HG03378 (cell line): ENCODE results near the gene SYVN1.
"Not testable (repeated sequence)": the region's sequence is repeated elsewhere in the genome, so short reads cannot be mapped to it uniquely, and the experiment has no call there.

Source experiments
- ATAC-seq: cut with Tn5 transposase; IDR thresholded peaks from one replicate; pipeline ENCODE4 v1.9.1; 2021; ENCODE audit warnings: mild to moderate bottlenecking, moderate library complexity; ENCODE audit not compliant: unreplicated experiment

Gene SYVN1

DNA sequence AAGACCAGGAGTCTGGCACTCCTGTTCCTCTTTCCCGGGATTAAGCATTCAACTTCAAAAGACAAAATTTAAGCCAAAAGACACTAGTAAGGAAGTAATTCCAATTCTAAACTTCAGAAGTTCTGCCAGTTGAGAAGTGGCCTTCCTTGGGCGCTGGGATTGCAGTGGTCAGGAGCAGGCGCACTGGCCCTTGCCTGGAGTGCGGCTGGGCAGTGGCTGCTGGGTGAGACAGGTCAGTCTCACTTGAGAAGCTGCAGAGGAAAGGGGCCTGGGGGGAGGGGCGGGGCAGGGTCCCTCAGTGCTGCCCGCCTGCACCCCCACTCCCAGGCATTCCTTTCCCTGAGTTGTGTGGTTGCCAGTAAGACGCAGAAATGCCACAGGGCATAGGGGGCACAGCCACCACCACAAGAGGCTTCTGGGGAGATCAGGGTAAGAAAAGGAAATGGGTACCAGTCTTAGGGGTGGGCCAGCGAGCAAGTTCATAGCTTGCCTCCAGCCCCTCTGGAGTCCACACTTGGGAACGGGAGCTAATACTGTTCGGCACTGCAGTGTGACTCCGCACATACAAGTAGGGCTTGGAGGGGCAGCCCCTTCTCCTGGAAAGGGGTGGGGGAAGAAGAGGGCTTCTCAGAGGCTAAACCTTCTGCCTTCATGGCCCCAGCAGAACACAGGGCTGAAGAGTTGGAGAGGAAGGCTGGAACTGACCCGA lies 6.7 kb downstream of the SYVN1 start:
- ATAC-seq = no peak

DNA sequence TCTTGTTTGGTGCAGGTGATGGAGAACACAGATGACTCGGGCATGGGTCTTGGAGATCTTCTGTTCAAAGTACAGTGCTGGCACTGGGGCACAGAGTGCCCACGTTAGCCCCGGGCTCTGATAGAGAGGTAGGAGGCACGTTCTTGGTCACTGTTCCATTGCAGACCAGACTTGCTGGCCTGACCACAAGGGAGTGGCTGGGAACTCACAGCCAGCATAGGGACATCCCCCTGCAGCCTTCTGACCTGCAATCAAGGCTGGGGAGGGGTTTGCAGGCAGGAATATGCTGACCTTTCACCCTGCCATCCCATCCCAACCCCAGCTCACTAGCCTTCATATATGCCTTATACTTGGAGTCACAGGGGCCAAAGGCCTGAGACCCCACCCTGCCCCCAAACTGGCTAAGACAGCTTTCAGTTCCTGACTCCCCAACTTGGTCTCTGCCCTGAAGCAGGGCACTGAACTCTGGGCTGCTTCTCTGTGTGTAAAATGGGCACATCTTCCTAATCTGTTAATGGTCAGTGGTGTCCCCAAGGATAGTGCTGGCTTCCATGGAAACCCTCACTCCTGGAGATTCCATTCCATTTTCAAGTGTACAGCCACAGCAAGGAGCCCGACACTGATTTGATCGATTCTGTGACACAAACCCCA lies 7.6 kb downstream of the SYVN1 start:
- ATAC-seq = no peak

DNA sequence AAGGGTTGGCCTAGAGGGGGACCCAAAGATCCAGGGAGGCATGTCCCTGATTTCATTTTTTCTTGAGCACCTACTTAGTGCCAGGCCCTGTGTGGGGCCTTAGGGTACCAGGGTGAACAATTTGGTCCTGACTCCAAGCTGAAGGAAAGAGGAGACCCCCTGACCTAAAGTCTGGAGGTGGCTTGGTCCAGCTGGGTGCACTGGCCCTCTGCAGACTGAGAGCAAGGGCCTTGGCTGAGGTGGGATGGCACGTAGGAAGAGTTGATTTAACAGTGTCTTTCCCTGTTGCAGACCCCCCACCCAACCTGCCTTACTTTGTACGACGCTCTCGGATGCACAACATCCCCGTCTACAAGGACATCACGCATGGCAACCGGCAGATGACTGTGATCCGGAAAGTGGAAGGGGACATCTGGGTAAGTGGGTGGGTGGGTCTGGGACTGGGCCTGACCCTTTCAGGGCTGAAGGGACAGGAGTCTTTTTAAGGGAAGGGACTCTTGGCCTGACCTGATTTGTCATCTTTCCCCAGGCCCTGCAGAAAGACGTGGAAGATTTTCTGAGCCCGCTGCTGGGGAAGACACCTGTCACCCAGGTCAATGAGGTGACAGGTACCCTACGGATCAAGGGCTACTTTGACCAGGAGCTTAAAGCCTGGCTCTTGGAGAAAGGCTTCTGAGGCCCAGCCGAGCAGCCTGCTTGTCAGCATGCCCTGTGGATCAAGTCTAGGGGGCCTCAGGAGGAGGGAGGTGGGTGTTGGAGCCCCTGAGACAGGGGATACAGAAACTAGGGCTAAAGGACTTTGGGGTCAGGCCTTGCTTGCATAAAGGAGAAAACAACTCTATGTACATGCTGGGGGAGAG lies 8.9 kb downstream of the SYVN1 start:
- ATAC-seq = no peak

- no peak for ATAC-seq
Measured at GRCh38 chr11:65124480-65125196, 9.7 kb downstream of the SYVN1 start.

- peak; percentile 58 for ATAC-seq
Measured at GRCh38 chr11:65121865-65122696, 12.2 kb downstream of the SYVN1 start, which contains the start of the genes FAU and MRPL49. Gene FAU (minus strand): TSS chr11:65122134. CDS start chr11:65121813, 321 bp downstream. Gene MRPL49 (plus strand): TSS chr11:65122321. CDS start chr11:65122347, 26 bp downstream.

DNA sequence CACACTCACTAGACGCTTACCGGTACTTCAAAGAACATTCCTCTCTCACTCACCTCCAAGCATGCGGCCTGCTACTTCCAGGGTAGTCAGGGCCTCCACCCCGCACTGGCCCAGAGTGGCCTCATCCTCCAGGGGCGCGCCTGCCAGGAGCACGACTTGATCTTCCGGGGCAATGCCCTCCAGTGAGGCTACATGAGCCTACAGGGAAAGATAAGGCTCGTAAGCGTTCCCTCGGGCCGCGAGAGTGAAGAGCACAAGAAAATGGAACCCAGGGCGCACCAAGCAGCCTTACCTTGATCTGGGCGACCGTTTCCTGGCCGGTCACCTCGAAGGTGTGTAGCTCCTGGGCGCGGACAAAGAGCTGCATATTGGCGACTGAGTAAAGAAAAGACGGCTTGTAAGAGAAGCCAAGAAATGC lies 12.9 kb downstream of the SYVN1 start:
- ATAC-seq = no peak

GRCh38 chr11:65120831-65121230 lies 13.5 kb downstream of the SYVN1 start:
- no peak for ATAC-seq

- ATAC-seq = no peak
Measured at GRCh38 chr11:65119670-65119995, 14.7 kb downstream of the SYVN1 start.

- not testable (repeated sequence) for ATAC-seq
Measured at GRCh38 chr11:65118891-65119669, 15.2 kb downstream of the SYVN1 start.

GRCh38 chr11:65118097-65118837 lies 16.1 kb downstream of the SYVN1 start:
- no peak for ATAC-seq

- peak; percentile 53 for ATAC-seq
Measured at GRCh38 chr11:65117206-65118096, 16.9 kb downstream of the SYVN1 start, which contains the start of gene ZNHIT2. Gene ZNHIT2 (minus strand): TSS chr11:65117701. CDS start chr11:65117653, 48 bp downstream.

- ATAC-seq = no peak
Measured at GRCh38 chr11:65116370-65117205, 17.7 kb downstream of the SYVN1 start.

DNA sequence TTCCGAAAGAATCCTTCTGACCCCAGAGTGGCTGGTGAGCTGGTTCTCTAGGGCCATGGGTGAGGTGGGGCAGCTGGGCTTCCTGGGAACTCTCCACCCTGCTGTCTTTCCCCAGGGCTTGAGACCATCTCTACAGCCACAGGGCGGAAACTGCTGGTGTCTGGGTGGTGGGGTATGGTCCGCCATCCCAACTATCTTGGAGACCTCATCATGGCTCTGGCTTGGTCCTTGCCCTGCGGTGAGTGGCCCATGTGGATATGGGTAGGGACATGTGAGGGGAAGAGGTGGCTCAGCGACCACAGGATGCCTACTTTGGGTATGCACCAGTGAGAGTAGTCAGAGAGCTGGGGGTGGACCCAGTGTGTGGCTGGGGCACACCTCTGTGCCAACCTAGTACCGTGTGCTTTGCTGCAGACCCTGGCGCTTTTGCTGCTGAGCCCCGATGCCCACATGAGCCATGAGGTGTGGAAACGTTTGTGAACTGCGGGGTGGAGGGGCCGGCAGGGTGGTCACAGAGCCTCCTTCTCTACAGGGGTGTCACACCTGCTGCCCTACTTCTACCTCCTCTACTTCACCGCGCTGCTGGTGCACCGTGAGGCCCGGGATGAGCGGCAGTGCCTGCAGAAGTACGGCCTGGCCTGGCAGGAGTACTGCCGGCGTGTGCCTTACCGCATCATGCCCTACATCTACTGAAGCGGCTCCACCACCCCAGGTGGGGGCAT lies 18.8 kb downstream of the SYVN1 start:
- ATAC-seq = no peak

DNA sequence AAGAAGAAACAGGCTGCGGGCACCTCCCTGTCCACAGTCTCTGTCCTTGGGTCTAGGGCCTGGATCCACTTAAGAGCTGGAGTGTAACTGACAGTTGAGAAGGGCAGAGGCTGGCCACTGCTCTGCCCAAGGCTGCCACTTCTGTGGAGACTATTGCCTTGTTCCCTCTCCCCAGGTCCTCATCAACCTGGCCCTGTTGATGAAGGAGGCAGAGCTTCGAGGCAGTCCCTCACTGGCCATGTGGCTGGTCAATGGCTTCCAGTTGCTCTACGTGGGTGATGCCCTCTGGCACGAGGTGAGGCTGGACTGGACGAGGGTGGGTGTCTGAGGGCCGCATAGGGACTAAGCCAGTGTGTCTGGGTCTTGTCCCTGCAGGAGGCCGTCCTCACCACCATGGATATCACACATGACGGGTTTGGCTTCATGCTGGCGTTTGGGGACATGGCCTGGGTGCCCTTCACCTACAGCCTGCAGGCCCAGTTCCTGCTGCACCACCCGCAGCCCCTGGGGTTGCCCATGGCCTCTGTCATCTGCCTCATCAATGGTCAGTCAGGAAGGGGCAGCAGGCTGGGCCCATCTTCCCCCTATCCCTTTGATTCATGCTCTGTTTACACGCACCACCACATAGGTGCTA lies 19.7 kb downstream of the SYVN1 start:
- ATAC-seq = no peak

DNA sequence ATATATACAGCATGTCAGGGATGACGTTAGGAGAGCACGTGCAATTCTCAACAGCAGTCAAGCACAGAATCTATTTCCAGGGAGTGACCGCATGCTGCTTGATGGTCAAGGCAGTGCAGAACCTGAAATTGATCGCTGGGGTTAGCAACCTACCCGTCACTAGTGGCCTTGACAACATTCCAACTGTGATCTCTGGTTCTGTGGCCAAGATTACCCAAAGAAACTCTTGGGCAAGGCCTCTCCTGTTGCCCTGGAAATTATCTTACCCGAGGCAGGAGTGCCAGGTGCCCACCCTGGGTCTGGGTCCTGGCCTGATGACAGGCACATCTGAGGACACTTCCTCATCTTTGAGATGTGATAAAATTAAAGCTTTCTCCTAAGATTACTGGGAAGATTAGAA lies 20.5 kb downstream of the SYVN1 start:
- no peak for ATAC-seq
